Measurements from ENCODE around the gene KRR1. TPM values are rescaled to one million over a fixed set of nuclear protein-coding genes. Genes with fewer than 3 reads are reported as not detected.

The KRR1 gene
- total and polyA plus RNA-seq, 8 donors, result 6.8 to 23.7 (median 17.1) TPM

DNA sequence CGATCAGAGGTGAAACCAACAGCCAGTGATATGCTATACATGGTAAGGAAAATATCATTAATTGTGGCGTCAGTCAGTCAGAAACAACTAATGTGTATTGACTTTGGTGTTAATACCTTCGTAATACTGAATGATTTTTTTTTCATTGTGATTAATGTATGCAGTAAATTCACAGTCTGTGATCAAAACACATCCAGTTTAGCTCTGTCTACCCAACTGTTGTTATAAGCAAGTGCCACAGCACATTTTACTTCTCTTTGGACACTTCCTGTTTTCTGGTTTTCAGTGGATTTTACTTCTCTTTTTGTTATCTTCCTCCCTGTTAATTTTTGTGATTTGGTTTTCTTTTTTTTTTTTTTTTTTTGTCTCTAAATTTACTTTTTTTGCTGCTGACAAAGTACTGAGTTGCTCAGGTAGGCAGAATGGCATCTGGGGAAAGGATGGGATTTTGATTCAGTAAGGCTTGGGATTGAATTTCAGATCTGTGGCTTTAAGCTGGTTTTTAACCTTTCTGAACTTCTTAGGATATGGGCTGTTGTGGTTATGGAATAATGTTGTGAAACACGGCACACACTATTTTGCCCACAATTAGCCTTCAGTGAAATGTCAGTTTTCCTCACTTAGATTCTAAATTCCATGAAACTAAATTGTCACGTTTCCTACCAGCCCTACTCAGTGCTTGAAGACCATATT is 30.2 kb downstream of the KRR1 start:
- FAIRE-seq (no peak), ATAC-seq (peak; percentile 4 to 45 (median 28)), DNase-seq (no peak)
- Histone ChIP-seq H3K9me3 (no peaks in the 10 kb centered on the region), H3K4me1 (no peaks in the 10 kb centered on the region), H3K4me3 (peak overlapping the region in 3 of 4 donors; percentile 5 to 46 (median 21)), H3K36me3 (no peaks in the 10 kb centered on the region), H3K27me3 (no peaks in the 10 kb centered on the region), H3K27ac (peak overlapping the region in 2 of 4 donors; percentile 66 to 67)
- TF ChIP-seq, protein P1, sequence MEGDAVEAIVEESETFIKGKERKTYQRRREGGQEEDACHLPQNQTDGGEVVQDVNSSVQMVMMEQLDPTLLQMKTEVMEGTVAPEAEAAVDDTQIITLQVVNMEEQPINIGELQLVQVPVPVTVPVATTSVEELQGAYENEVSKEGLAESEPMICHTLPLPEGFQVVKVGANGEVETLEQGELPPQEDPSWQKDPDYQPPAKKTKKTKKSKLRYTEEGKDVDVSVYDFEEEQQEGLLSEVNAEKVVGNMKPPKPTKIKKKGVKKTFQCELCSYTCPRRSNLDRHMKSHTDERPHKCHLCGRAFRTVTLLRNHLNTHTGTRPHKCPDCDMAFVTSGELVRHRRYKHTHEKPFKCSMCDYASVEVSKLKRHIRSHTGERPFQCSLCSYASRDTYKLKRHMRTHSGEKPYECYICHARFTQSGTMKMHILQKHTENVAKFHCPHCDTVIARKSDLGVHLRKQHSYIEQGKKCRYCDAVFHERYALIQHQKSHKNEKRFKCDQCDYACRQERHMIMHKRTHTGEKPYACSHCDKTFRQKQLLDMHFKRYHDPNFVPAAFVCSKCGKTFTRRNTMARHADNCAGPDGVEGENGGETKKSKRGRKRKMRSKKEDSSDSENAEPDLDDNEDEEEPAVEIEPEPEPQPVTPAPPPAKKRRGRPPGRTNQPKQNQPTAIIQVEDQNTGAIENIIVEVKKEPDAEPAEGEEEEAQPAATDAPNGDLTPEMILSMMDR (IDR thresholded peaks at IDR 0.05), result no peak
- WGBS, 2 donors, result 26 to 36% methylated on average over 5 of the region's 5 CpGs
- intact Hi-C loops (cut with DNase I), result no loop called here

GRCh38 chr12:75480469-75480949 is 30.9 kb downstream of the KRR1 start, which contains the start of gene GLIPR1:
GLIPR1 (plus strand) TSS chr12:75480755; CDS start chr12:75480881, 126 bp downstream.
- Histone ChIP-seq H3K4me3 (peak within 1 kb of the TSS in 3 of 4 donors; percentile 5 to 46 (median 21)), H3K27ac (peak within 1 kb of the TSS in 2 of 4 donors; percentile 66 to 67), H3K4me1 (no peaks in the 10 kb centered on the region), H3K9me3 (no peaks in the 10 kb centered on the region), H3K36me3 (no peaks in the 10 kb centered on the region), H3K27me3 (no peaks in the 10 kb centered on the region)
- 14 to 17% methylated on average over 8 of the region's 8 CpGs for WGBS, 2 donors
- ATAC-seq (peak; percentile 78 to 87 (median 86)), DNase-seq (peak; percentile 14 to 60 (median 48)), FAIRE-seq (no peak)
- intact Hi-C loops (cut with DNase I), result no loop called here
- TF ChIP-seq, protein P1 (IDR thresholded peaks at IDR 0.05), result no peak

DNA sequence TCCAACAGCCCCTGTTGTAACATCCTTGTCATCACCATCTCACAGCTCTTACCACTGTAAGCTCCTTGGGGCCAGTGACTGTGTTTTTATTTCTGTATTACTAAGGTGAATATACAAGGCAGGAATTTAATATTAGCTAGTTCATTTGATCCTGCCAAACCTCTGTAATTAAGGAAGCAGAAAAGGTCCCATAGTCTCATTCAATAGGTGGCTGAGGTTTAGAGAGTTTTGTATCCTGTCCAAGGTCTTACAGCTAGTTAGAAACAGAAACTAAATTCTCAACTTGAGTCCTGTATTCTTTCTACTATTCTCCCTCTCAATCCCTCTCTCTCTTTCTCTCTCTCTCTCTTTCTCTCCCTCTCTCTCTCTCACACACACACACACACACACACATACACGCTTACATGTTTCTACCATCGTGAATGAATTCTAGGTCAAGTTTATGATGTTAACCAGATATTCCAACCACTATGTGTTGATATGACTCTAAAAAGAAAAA is 31.4 kb downstream of the KRR1 start:
- H3K4me3 ChIP-seq, result peak overlapping the region in 2 of 4 donors; percentile 21 to 46
- no peaks in the 10 kb centered on the region for H3K36me3 ChIP-seq
- H3K4me1 ChIP-seq, result no peaks in the 10 kb centered on the region
- intact Hi-C loops (cut with DNase I), result no loop called here
- no peaks in the 10 kb centered on the region for H3K9me3 ChIP-seq
- DNase-seq, result no peak
- ATAC-seq, result peak; percentile 27 to 67 (median 64)
- no peaks in the 10 kb centered on the region for H3K27me3 ChIP-seq
- peak overlapping the region in 2 of 4 donors; percentile 66 to 67 for H3K27ac ChIP-seq
- no peak for FAIRE-seq
- TF ChIP-seq, protein P1 (IDR thresholded peaks at IDR 0.05), result no peak
- 12 to 15% methylated on average over 2 of the region's 2 CpGs for WGBS, 2 donors

DNA sequence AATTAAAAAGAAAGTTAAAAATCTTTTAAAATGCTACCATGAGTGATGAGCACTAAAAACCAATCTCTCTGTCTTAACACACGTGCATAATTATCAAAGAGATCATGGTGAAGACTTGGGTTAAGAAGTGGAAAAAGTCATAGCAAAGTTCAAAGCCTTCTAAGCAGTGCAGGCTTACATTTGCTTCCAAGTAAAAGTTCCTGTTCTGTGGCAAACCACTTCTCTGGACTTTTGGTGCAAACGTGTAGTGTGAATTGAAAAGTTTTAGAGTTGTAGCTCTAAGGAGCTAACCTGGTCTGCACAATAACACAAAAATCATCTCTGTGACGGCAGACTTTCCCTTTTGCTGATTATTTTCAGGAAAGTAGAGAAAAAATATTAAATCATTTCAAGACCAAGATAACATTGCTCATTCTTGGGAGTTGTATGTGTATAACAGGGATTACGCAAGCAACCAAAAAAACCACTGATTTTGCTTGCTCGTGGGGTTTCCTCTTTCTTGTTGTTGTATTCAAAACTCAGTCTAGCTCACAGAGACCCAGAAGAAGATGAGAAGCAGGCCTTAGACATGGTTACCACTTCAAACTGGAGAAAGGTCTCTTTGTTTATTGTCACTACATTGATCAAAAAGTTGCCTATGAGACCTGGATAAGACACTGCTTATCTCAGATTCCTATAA is 33.2 kb downstream of the KRR1 start:
- ATAC-seq (peak in 2 of 4 donors; percentile 18 to 30), DNase-seq (no peak)

More for the DNA sequence above, 33.2 kb downstream of the KRR1 start:
- TF ChIP-seq, protein P1 (IDR thresholded peaks at IDR 0.05), result no peak
- Histone ChIP-seq H3K36me3 (no peaks in the 10 kb centered on the region), H3K27me3 (no peaks in the 10 kb centered on the region), H3K4me3 (no peak overlapping the region), H3K9me3 (no peaks in the 10 kb centered on the region), H3K27ac (peak overlapping the region in 2 of 4 donors; percentile 14 to 44), H3K4me1 (no peaks in the 10 kb centered on the region)
- intact Hi-C loops (cut with DNase I), result no loop called here
- 58 to 67% methylated on average over 5 of the region's 5 CpGs for WGBS, 2 donors
- no peak for FAIRE-seq
